Nephron (organoid): Measurements from ENCODE around the gene CIROP.

Experiments
- H3K27ac Mint-ChIP-seq, 3 experiments: 2 replicates each; pipeline ENCODE4 v1.8.0; 2020; ENCODE audit warnings: mixed read lengths in 3 of 3, mild to moderate bottlenecking in 2 of 3, moderate library complexity in 1 of 3
- H3K27me3 Mint-ChIP-seq: 2 replicates; pipeline ENCODE4 v1.8.0; 2021; ENCODE audit warnings: low read depth, mild to moderate bottlenecking, moderate library complexity, mixed read lengths
- H3K36me3 Mint-ChIP-seq: 2 replicates; pipeline ENCODE4 v1.8.0; 2020; ENCODE audit warnings: low read depth, mixed read lengths
- H3K4me1 Mint-ChIP-seq: 2 replicates; pipeline ENCODE4 v1.8.0; 2020; ENCODE audit warnings: mixed read lengths
- H3K4me3 Mint-ChIP-seq, 3 experiments: 2 replicates each; pipeline ENCODE4 v1.8.0; 2020; ENCODE audit warnings: mild to moderate bottlenecking in 3 of 3, mixed read lengths in 3 of 3, moderate library complexity in 2 of 3
- H3K9me3 Mint-ChIP-seq: 2 replicates; pipeline ENCODE4 v1.8.0; 2020; ENCODE audit warnings: mixed read lengths
- CTCF ChIP-seq, 3 experiments: fragments of 200-600 bp; sonication (generic); IDR thresholded peaks; one replicate each; pipeline ENCODE4 v1.5.0; 2021; ENCODE audit warnings: antibody characterized with exemption in 3 of 3; ENCODE audit not compliant: unreplicated experiment in 3 of 3

CIROP gene

GRCh38 chr14:23103581-23103980 is 1.2 kb downstream of the CIROP start:
- TF ChIP-seq CTCF (IDR thresholded peaks at IDR 0.05; ENCODE audit: unreplicated experiment in 3 of 3) = no peak
- Mint-ChIP-seq H3K9me3 (no peaks in the 10 kb centered on the region), H3K27me3 (peaks cover 16% of the 10 kb centered on the region), H3K36me3 (peaks cover 4% of the 10 kb centered on the region), H3K27ac (no peak overlapping the region), H3K4me3 (no peak overlapping the region), H3K4me1 (peaks cover 17% of the 10 kb centered on the region)

DNA sequence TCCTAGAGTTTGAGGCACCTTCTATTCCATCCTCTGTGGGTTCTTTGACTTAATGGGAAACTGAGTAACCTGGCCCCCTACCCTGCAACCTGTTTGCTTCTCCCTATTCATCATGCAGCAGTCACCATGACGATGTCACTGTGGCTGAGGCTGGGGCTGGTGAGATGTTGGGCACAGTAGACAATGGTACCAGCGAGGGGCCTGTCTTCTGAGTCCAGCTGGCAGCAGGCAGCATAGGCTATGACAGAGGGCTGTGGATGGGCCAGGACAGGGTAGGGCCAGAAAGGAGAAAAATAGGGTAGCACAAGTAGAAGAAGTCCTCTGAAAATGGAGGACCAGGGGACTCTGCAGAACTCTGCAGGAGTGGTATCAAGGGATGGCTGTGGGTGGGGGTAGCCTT is 2.0 kb downstream of the CIROP start:
- Mint-ChIP-seq H3K36me3 (peaks cover 4% of the 10 kb centered on the region), H3K4me1 (peaks cover 17% of the 10 kb centered on the region), H3K4me3 (no peak overlapping the region), H3K27ac (no peak overlapping the region), H3K27me3 (peaks cover 16% of the 10 kb centered on the region), H3K9me3 (no peaks in the 10 kb centered on the region)
- no peak for TF ChIP-seq CTCF (IDR thresholded peaks at IDR 0.05; ENCODE audit: unreplicated experiment in 3 of 3)

GRCh38 chr14:23101986-23102625 is 2.7 kb downstream of the CIROP start:
- Mint-ChIP-seq H3K4me3 (no peak overlapping the region), H3K4me1 (peaks cover 24% of the 10 kb centered on the region), H3K27me3 (peaks cover 16% of the 10 kb centered on the region), H3K9me3 (no peaks in the 10 kb centered on the region), H3K27ac (no peak overlapping the region), H3K36me3 (peaks cover 11% of the 10 kb centered on the region)
- no peak for TF ChIP-seq CTCF (IDR thresholded peaks at IDR 0.05; ENCODE audit: unreplicated experiment in 3 of 3)

DNA sequence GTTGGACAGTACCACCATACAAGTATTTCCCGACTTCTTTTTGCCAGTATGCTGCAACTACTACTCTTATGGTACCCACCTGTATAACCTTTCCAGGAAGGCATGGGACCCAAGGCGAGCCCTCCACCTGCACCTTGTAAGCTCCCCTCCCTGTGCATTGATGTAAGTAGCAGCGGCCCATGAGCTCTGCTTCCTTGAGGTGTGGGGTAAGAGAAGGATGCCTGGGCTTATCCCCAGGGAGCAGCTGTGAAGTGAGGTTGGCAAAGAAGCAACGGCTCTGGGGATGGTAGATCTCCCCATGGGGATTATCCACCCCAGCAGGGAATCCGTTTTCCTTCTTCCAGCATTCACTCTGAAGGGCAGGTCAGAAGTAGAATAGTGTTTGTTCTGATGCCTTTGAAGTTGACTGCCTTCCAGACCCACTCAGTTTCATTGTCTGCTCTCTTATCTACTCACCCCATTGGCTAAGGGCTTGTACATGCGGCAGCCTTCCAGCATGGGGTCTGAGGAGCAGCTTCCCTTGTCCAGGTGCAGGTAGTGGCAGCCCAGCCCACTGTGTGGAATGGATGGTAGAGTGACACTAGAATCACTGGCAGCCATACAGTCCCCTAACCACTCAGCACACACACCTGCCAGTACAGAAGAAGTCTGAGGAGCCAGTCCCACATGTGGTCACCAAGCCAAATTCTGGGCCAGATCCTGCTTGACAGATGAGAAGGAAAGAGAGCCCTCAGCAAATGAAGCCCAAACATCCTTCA is 3.4 kb downstream of the CIROP start:
- Mint-ChIP-seq H3K9me3 (no peaks in the 10 kb centered on the region), H3K27ac (no peak overlapping the region), H3K27me3 (peaks cover 16% of the 10 kb centered on the region), H3K4me3 (no peak overlapping the region), H3K4me1 (peaks cover 30% of the 10 kb centered on the region), H3K36me3 (peaks cover 13% of the 10 kb centered on the region)
- TF ChIP-seq CTCF (IDR thresholded peaks at IDR 0.05; ENCODE audit: unreplicated experiment in 3 of 3) = no peak

DNA sequence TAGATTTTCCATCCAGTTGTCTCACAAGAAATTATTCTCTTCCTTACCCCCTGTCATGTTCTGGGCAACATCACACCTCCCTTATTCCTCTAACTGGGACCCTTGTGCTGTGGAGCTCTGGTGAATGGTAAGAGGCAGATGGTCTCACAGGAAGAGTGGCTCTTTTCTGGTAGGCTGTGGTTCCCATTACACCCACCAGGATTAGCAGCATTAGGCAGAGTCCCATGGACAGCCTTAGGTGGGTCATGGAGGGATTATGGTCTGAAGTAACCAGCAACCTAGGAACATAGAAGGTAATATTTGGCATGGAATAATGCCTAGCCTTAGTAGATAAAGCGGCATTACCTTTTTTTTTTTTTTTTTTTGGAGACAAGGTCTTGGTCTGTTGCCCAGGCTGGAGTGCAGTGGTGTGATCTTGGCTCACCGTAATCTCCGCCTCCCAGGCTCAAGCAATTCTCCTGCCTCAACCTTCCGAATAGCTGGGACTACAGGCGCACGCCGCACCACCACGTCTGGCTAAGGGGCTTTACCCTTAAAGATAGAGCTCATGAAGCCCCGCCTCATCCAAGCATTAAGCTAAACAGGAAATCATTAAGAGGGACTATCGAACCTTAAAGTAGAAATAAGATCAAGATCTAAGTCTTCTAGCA is 5.5 kb downstream of the CIROP start:
- H3K4me3 Mint-ChIP-seq = peak overlapping the region in 2 of 3 experiments; percentile 34 to 62
- no peak for TF ChIP-seq CTCF (IDR thresholded peaks at IDR 0.05; ENCODE audit: unreplicated experiment in 3 of 3)
- peaks cover 20% of the 10 kb centered on the region for H3K4me1 Mint-ChIP-seq
- H3K36me3 Mint-ChIP-seq = peaks cover 13% of the 10 kb centered on the region
- peaks cover 7% of the 10 kb centered on the region for H3K27me3 Mint-ChIP-seq
- H3K9me3 Mint-ChIP-seq = no peaks in the 10 kb centered on the region
- no peak overlapping the region for H3K27ac Mint-ChIP-seq
